Measurements from ENCODE around the gene ABCD4.

The ABCD4 gene

DNA sequence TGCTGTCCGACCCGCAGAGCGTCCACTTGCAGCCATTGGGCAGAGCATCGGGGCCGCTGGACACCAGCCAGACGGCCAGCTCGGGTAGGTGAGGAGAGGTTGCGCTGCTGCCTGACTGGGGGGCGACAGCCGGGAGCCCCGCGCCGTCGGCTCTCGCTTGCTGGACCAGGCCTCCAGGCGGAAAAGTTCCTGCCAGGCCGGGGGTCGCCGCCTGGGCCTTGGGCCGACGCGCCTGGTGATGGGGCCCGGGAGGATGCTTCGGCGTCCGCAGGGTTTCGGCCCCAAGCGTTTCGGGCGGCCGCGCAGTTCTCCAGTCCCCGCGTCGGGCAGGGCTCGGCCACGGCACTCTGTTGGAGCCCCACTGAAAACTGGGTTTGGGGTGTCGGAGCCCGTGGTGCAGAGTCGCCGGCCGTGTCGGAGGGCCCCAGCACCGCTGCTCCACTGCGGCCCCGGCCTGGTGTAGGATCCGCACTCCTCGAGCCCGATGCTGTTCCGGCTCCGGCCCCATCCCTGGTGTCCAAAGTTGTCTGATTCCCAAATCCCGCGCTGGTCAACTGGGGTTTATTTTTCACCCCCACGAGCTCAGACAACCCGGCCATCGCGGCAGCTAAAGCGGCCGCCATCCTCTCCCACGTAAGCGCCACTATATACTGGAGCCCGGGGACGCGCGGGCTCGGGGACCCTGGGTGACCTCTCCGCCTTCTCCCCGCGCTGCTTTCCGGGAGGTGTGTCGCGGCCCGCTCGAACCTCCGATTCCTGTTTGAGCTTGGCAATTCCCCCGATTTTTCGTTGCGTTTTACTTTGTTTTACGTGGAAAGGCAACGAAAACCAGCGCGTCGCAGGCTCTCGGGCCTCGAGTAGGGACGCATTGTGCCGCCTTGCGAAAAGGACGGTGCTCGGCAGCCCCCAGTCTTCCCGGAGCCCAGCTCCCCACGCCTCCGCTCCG, 62.6 kb downstream of the ABCD4 start (continued):
- TF ChIP-seq, protein P1, sequence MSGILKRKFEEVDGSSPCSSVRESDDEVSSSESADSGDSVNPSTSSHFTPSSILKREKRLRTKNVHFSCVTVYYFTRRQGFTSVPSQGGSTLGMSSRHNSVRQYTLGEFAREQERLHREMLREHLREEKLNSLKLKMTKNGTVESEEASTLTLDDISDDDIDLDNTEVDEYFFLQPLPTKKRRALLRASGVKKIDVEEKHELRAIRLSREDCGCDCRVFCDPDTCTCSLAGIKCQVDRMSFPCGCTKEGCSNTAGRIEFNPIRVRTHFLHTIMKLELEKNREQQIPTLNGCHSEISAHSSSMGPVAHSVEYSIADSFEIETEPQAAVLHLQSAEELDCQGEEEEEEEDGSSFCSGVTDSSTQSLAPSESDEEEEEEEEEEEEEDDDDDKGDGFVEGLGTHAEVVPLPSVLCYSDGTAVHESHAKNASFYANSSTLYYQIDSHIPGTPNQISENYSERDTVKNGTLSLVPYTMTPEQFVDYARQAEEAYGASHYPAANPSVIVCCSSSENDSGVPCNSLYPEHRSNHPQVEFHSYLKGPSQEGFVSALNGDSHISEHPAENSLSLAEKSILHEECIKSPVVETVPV (CRISPR knock-in tag; IDR thresholded peaks at IDR 0.05) = no peak
- TF ChIP-seq CSDC2 (CRISPR knock-in tag; IDR thresholded peaks at IDR 0.05) = no peak
- TF ChIP-seq ESRRG (CRISPR knock-in tag; IDR thresholded peaks at IDR 0.05) = no peak
- TF ChIP-seq TOX (CRISPR knock-in tag; IDR thresholded peaks at IDR 0.05; ENCODE audit: borderline replicate concordance) = no peak
- TF ChIP-seq, protein P2, sequence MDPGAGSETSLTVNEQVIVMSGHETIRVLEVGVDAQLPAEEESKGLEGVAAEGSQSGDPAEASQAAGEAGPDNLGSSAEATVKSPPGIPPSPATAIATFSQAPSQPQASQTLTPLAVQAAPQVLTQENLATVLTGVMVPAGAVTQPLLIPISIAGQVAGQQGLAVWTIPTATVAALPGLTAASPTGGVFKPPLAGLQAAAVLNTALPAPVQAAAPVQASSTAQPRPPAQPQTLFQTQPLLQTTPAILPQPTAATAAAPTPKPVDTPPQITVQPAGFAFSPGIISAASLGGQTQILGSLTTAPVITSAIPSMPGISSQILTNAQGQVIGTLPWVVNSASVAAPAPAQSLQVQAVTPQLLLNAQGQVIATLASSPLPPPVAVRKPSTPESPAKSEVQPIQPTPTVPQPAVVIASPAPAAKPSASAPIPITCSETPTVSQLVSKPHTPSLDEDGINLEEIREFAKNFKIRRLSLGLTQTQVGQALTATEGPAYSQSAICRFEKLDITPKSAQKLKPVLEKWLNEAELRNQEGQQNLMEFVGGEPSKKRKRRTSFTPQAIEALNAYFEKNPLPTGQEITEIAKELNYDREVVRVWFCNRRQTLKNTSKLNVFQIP (CRISPR knock-in tag; IDR thresholded peaks at IDR 0.05; ENCODE audit: borderline replicate concordance, low read depth) = no peak
- TF ChIP-seq, protein P3, sequence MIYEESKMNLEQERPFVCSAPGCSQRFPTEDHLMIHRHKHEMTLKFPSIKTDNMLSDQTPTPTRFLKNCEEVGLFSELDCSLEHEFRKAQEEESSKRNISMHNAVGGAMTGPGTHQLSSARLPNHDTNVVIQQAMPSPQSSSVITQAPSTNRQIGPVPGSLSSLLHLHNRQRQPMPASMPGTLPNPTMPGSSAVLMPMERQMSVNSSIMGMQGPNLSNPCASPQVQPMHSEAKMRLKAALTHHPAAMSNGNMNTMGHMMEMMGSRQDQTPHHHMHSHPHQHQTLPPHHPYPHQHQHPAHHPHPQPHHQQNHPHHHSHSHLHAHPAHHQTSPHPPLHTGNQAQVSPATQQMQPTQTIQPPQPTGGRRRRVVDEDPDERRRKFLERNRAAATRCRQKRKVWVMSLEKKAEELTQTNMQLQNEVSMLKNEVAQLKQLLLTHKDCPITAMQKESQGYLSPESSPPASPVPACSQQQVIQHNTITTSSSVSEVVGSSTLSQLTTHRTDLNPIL (CRISPR knock-in tag; IDR thresholded peaks at IDR 0.05; ENCODE audit: low read depth) = no peak

DNA sequence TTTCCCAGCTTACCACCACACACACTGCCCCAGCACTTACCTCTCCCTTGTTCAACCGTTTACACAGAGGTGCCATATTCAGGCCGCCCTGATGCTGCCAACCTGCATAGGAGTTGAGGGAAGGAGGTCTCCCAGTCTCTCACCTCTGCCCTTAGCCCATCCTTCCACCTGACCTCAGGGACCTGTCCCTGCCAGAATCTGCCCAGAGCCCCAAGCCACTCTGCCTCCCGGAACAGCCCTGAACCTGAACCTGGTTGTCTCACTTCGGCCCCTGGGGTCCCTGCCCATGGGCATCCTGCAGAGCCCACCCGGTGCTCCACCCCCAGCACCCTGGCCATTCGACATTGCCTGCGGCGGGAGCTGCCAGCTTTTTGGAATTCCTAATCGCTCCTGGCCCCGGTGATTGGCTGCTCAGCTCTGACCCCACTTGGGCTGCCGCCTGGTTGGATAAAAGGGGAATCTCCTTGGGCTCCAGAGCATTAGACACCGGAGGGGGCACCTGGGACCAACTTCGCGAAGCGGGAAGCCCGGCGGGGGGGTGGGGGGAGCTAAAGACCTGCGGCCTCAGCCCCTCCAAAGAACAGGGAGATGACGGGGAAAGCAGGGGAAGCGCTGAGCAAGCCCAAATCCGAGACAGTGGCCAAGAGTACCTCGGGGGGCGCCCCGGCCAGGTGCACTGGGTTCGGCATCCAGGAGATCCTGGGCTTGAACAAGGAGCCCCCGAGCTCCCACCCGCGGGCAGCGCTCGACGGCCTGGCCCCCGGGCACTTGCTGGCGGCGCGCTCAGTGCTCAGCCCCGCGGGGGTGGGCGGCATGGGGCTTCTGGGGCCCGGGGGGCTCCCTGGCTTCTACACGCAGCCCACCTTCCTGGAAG, 63.5 kb downstream of the ABCD4 start, which contains the start of gene VSX2:
TSS of gene VSX2 (plus strand) at position 476 of the 874 bp plus-strand sequence. CDS start at position 589, 113 bp downstream.
- TF ChIP-seq ESRRG (CRISPR knock-in tag; IDR thresholded peaks at IDR 0.05) (no peak), ZFP3 (CRISPR knock-in tag; IDR thresholded peaks at IDR 0.05) (no peak), CSDC2 (CRISPR knock-in tag; IDR thresholded peaks at IDR 0.05) (no peak), BACH2 (CRISPR knock-in tag; IDR thresholded peaks at IDR 0.05; ENCODE audit: borderline replicate concordance) (no peak), ARNTL (CRISPR knock-in tag; IDR thresholded peaks at IDR 0.05; ENCODE audit: borderline replicate concordance, low read depth) (no peak), TOX (CRISPR knock-in tag; IDR thresholded peaks at IDR 0.05; ENCODE audit: borderline replicate concordance) (no peak), ZNF565 (CRISPR knock-in tag; conservative IDR thresholded peaks at IDR 0.05; ENCODE audit: low read depth) (no peak), TCF4 (CRISPR knock-in tag; IDR thresholded peaks at IDR 0.05; ENCODE audit: borderline replicate concordance) (no peak), ZFP30 (CRISPR knock-in tag; IDR thresholded peaks at IDR 0.05) (no peak), OSR1 (CRISPR knock-in tag; IDR thresholded peaks at IDR 0.05) (no peak)
- TF ChIP-seq, protein P4, sequence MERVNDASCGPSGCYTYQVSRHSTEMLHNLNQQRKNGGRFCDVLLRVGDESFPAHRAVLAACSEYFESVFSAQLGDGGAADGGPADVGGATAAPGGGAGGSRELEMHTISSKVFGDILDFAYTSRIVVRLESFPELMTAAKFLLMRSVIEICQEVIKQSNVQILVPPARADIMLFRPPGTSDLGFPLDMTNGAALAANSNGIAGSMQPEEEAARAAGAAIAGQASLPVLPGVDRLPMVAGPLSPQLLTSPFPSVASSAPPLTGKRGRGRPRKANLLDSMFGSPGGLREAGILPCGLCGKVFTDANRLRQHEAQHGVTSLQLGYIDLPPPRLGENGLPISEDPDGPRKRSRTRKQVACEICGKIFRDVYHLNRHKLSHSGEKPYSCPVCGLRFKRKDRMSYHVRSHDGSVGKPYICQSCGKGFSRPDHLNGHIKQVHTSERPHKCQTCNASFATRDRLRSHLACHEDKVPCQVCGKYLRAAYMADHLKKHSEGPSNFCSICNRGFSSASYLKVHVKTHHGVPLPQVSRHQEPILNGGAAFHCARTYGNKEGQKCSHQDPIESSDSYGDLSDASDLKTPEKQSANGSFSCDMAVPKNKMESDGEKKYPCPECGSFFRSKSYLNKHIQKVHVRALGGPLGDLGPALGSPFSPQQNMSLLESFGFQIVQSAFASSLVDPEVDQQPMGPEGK (CRISPR knock-in tag; IDR thresholded peaks at IDR 0.05; ENCODE audit: borderline replicate concordance) = no peak
- TF ChIP-seq, protein P5, sequence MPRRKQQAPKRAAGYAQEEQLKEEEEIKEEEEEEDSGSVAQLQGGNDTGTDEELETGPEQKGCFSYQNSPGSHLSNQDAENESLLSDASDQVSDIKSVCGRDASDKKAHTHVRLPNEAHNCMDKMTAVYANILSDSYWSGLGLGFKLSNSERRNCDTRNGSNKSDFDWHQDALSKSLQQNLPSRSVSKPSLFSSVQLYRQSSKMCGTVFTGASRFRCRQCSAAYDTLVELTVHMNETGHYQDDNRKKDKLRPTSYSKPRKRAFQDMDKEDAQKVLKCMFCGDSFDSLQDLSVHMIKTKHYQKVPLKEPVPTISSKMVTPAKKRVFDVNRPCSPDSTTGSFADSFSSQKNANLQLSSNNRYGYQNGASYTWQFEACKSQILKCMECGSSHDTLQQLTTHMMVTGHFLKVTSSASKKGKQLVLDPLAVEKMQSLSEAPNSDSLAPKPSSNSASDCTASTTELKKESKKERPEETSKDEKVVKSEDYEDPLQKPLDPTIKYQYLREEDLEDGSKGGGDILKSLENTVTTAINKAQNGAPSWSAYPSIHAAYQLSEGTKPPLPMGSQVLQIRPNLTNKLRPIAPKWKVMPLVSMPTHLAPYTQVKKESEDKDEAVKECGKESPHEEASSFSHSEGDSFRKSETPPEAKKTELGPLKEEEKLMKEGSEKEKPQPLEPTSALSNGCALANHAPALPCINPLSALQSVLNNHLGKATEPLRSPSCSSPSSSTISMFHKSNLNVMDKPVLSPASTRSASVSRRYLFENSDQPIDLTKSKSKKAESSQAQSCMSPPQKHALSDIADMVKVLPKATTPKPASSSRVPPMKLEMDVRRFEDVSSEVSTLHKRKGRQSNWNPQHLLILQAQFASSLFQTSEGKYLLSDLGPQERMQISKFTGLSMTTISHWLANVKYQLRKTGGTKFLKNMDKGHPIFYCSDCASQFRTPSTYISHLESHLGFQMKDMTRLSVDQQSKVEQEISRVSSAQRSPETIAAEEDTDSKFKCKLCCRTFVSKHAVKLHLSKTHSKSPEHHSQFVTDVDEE (CRISPR knock-in tag; IDR thresholded peaks at IDR 0.05) = no peak
- TF ChIP-seq, protein P3 (CRISPR knock-in tag; IDR thresholded peaks at IDR 0.05; ENCODE audit: low read depth) = no peak
- ATAC-seq = no peak

Measured in SK-N-SH treated with all-trans-retinoic acid at 6 μM for 48 hours (cell line).